Panc1 (cell line): ENCODE results near the gene CLIC4. TPM values are rescaled to one million over a fixed set of nuclear protein-coding genes. Genes with fewer than 3 reads are reported as not detected.

Experiments
- ATAC-seq: fragments of 200-7000 bp; cut with Tn5 transposase; 2 replicates; pipeline ENCODE4 v1.9.1; 2020; ENCODE audit warnings: mild to moderate bottlenecking, moderate library complexity
- BruUV-seq: library from RNA; stranded (reverse); fragments of 400-500 nt; replicated peaks from 2 replicates; lab custom pipeline; 2021; lab: Mats Ljungman, UMichigan
- CTCF ChIA-PET: fragments of 300-600 bp; sonication (Branson Sonifier 250); formaldehyde crosslinking; loops from one replicate; lab custom pipeline; 2022; ENCODE audit warnings: antibody characterized with exemption; lab: Charles Lee
- POLR2A ChIA-PET: fragments of 300-600 bp; sonication (Branson Sonifier 250); formaldehyde crosslinking; loops from one replicate; lab custom pipeline; 2022; ENCODE audit warnings: antibody characterized with exemption; lab: Charles Lee
- DNase-seq: peaks from one replicate; pipeline ENCODE4 v3.0.0-alpha.2; 2010; ENCODE audit warnings: low read depth, low spot score
- H3K27ac ChIP-seq: 2 replicates; pipeline ENCODE4 v1.5.1; 2011; ENCODE audit warnings: mild to moderate bottlenecking, low read length, inconsistent platforms
- H3K27me3 ChIP-seq: fragments of 200-500 bp; sonication (Bioruptor generic); 2 replicates; pipeline ENCODE4 v1.6.0; 2014; ENCODE audit warnings: low read length, inconsistent platforms; ENCODE audit not compliant: control insufficient read depth, insufficient read depth
- H3K36me3 ChIP-seq: fragments of 200-500 bp; sonication (Bioruptor generic); 2 replicates; pipeline ENCODE4 v1.5.1; 2014; ENCODE audit warnings: inconsistent platforms, mild to moderate bottlenecking, low read length, moderate library complexity; ENCODE audit not compliant: control insufficient read depth, insufficient read depth
- H3K4me1 ChIP-seq: 2 replicates; pipeline ENCODE4 v1.5.1; 2011; ENCODE audit warnings: inconsistent platforms, mild to moderate bottlenecking, low read length, moderate library complexity; ENCODE audit not compliant: control insufficient read depth, insufficient read depth
- H3K4me3 ChIP-seq, 2 experiments: 2 replicates each; pipeline ENCODE4 v1.5.1; 2011 to 2012; ENCODE audit warnings: low read depth in 2 of 2, low read length in 2 of 2, mild to moderate bottlenecking in 2 of 2, inconsistent platforms in 1 of 2, moderate library complexity in 1 of 2
- H3K9me3 ChIP-seq: fragments of 200-500 bp; sonication (Bioruptor generic); 2 replicates; pipeline ENCODE4 v1.5.1; 2014; ENCODE audit warnings: low read depth, mild to moderate bottlenecking, inconsistent platforms, low read length, moderate library complexity; ENCODE audit not compliant: control insufficient read depth, insufficient read depth
- CTCF ChIP-seq: fragments of 450-650 bp; IDR thresholded peaks from 2 replicates; pipeline ENCODE4 v1.5.1; 2017; ENCODE audit warnings: mild to moderate bottlenecking
- POLR2AphosphoS5 ChIP-seq: IDR thresholded peaks from 2 replicates; pipeline ENCODE4 v1.6.1; 2012; ENCODE audit warnings: mild to moderate bottlenecking, low read depth, low read length, moderate library complexity
- REST ChIP-seq, 2 experiments: IDR thresholded peaks; 2 replicates each; pipeline ENCODE4 v1.6.1; 2011 to 2012; ENCODE audit warnings: low read depth in 2 of 2, control low read depth in 1 of 2, low read length in 1 of 2, mild to moderate bottlenecking in 1 of 2, moderate library complexity in 1 of 2; ENCODE audit not compliant: insufficient read depth in 1 of 2
- SIN3A ChIP-seq: IDR thresholded peaks from 2 replicates; pipeline ENCODE4 v1.6.1; 2012; ENCODE audit warnings: low read depth, mild to moderate bottlenecking, low read length, moderate library complexity, borderline replicate concordance; ENCODE audit not compliant: insufficient read depth
- TCF7L2 ChIP-seq: IDR thresholded peaks from 2 replicates; pipeline ENCODE4 v1.6.1; 2011; ENCODE audit warnings: mild to moderate bottlenecking, low read depth, low read length, inconsistent platforms
- in situ Hi-C: cut with HindIII; loops from 2 replicates; pipeline ENCODE4 v1.10.0; 2016; ENCODE audit warnings: low sequenced_read_pairs, low pct_unique_long_range_greater_than_20kb
- intact Hi-C: fragments of 100-400 bp; cut with micrococcal nuclease; formaldehyde crosslinking; loops from one replicate; pipeline ENCODE4 v1.10.0; 2022; ENCODE audit not compliant: unreplicated experiment
- total RNA-seq: library from RNA; stranded (reverse); gene quantifications from one replicate; pipeline ENCODE4 v1.2.1, GENCODE V29; 2021; ENCODE audit not compliant: unreplicated experiment

Gene CLIC4
- total RNA-seq, 1 experiment from 2014 or later: 123 TPM

- in situ Hi-C loops: no loop called here
- Histone ChIP-seq H3K27ac (no peak overlapping the region), H3K27me3 (no peaks in the 10 kb centered on the region), H3K4me1 (peaks cover 22% of the 10 kb centered on the region), H3K4me3 (no peak overlapping the region), H3K36me3 (no peaks in the 10 kb centered on the region), H3K9me3 (no peaks in the 10 kb centered on the region)
- ChIA-PET POLR2A (no interaction called here), CTCF (no interaction called here)
- no peak for TF ChIP-seq SIN3A
- TF ChIP-seq TCF7L2: no peak
- TF ChIP-seq POLR2AphosphoS5: no peak
- no peak for TF ChIP-seq CTCF
- no peak for TF ChIP-seq REST (IDR thresholded peaks at IDR 0.05; ENCODE audit: insufficient read depth in 1 of 2, low read depth in 2 of 2, low read length in 1 of 2)
- DNase-seq: no peak
- no peak for ATAC-seq
- intact Hi-C loops: no loop called here
- TSS peak; percentile 20 for BruUV-seq
Measured at GRCh38 chr1:24765308-24765988, 20.2 kb downstream of the CLIC4 start.

GRCh38 chr1:24767351-24767750 lies 22.1 kb downstream of the CLIC4 start:
- in situ Hi-C loops: no loop called here

More at GRCh38 chr1:24767351-24767750, 22.1 kb downstream of the CLIC4 start:
- DNase-seq (no peak), ATAC-seq (no peak)
- no peaks in the 10 kb centered on the region for H3K27me3 ChIP-seq
- no peak overlapping the region for H3K27ac ChIP-seq
- H3K9me3 ChIP-seq: no peaks in the 10 kb centered on the region
- H3K4me1 ChIP-seq: peaks cover 19% of the 10 kb centered on the region
- H3K4me3 ChIP-seq: no peak overlapping the region
- BruUV-seq: no TSS peak
- CTCF ChIA-PET: no interaction called here
- no peaks in the 10 kb centered on the region for H3K36me3 ChIP-seq
- intact Hi-C loops: no loop called here
- POLR2A ChIA-PET: no interaction called here
- TF ChIP-seq SIN3A (no peak), CTCF (no peak), POLR2AphosphoS5 (no peak)
